K562 (cell line): Measurements from ENCODE around the gene LENEP. TPM values are rescaled to one million over a fixed set of nuclear protein-coding genes. Genes with fewer than 3 reads are reported as not detected.

ENCODE experiments used
- DACH1 ChIP-seq: fragments of 450-650 bp; IDR thresholded peaks from 2 replicates; pipeline ENCODE4 v1.6.1; 2018; ENCODE audit not compliant: partially characterized antibody
- E2F5 ChIP-seq: sonication (generic); formaldehyde crosslinking; IDR thresholded peaks from 2 replicates; pipeline ENCODE4 v1.8.0; 2022; ENCODE audit warnings: mild to moderate bottlenecking, missing genetic modification reagents
- ETV1 ChIP-seq: fragments of 450-650 bp; conservative IDR thresholded peaks from 2 replicates; pipeline ENCODE4 v1.6.1; 2016; ENCODE audit warnings: missing genetic modification characterization, control low read depth, low read depth, missing compliant biosample characterization
- HES1 ChIP-seq: fragments of 450-650 bp; IDR thresholded peaks from 2 replicates; pipeline ENCODE4 v1.6.1; 2016; ENCODE audit warnings: low read depth, mild to moderate bottlenecking, moderate library complexity
- KDM1A ChIP-seq, 2 experiments: fragments of 450-650 bp; IDR thresholded peaks; 2 replicates each; pipeline ENCODE4 v1.6.1; 2016; ENCODE audit warnings: mild to moderate bottlenecking in 2 of 2
- KHSRP ChIP-seq: fragments of 450-650 bp; IDR thresholded peaks from 2 replicates; pipeline ENCODE4 v1.6.1; 2017
- MCM2 ChIP-seq: fragments of 450-650 bp; IDR thresholded peaks from 2 replicates; pipeline ENCODE4 v1.6.1; 2017; ENCODE audit warnings: low read depth, mild to moderate bottlenecking
- MTA1 ChIP-seq: fragments of 450-650 bp; IDR thresholded peaks from 2 replicates; pipeline ENCODE4 v1.6.1; 2017; ENCODE audit warnings: borderline replicate concordance
- PCBP1 ChIP-seq: fragments of 200-400 bp; formaldehyde crosslinking; IDR thresholded peaks from 2 replicates; pipeline ENCODE4 v1.6.1; 2018; ENCODE audit warnings: mild to moderate bottlenecking, low read depth, low read length; ENCODE audit not compliant: poor library complexity, severe bottlenecking
- PML ChIP-seq: IDR thresholded peaks from 2 replicates; pipeline ENCODE4 v1.6.1; 2012; ENCODE audit warnings: low read length, inconsistent platforms
- RB1 ChIP-seq: fragments of 450-650 bp; IDR thresholded peaks from 2 replicates; pipeline ENCODE4 v1.6.1; 2017; ENCODE audit warnings: low read depth, mild to moderate bottlenecking
- SMAD3 ChIP-seq: fragments of 450-650 bp; formaldehyde crosslinking; conservative IDR thresholded peaks from 2 replicates; pipeline ENCODE4 v1.4.0; 2020; ENCODE audit warnings: mild to moderate bottlenecking
- TARDBP ChIP-seq: fragments of 450-650 bp; IDR thresholded peaks from 2 replicates; pipeline ENCODE4 v1.6.1; 2016
- TFE3 ChIP-seq: fragments of 450-650 bp; formaldehyde crosslinking; IDR thresholded peaks from 2 replicates; pipeline ENCODE4 v1.4.0; 2020; ENCODE audit warnings: mild to moderate bottlenecking, mixed read lengths
- ZC3H8 ChIP-seq: fragments of 450-650 bp; IDR thresholded peaks from 2 replicates; pipeline ENCODE4 v1.6.1; 2017
- ZFP30 ChIP-seq: fragments of 250-450 bp; sonication (Bioruptor Pico); IDR thresholded peaks from 2 replicates; pipeline ENCODE4 v1.8.0; 2022; ENCODE audit warnings: moderate library complexity, mild to moderate bottlenecking, inconsistent platforms, borderline replicate concordance
- ZFP91 ChIP-seq: sonication (generic); formaldehyde crosslinking; IDR thresholded peaks from 2 replicates; pipeline ENCODE4 v1.8.0; 2022; ENCODE audit warnings: mild to moderate bottlenecking, missing genetic modification reagents
- ZNF24 ChIP-seq: fragments of 450-650 bp; IDR thresholded peaks from 2 replicates; pipeline ENCODE4 v1.6.1; 2016
- polyA plus RNA-seq, 8 experiments: library from polyadenylated mRNA; depleted of rRNA in 4 of 8; stranded (reverse) in 5 of 8; unstranded in 3 of 8; fragments of >200 nt; fragmentation: Nextera tagmentation in 2 of 8; fragmentation: Illumina TruSeq in 1 of 8; extraction: Ambion mirVana in 2 of 8; extraction: Trizol in 1 of 8; gene quantifications; 2 replicates each; pipeline versions ENCODE4 v1.2.1 to v1.2.3, GENCODE V29; 2011 to 2014; ENCODE audit warnings: inconsistent platforms in 1 of 8, missing spikeins in 1 of 8
- total RNA-seq, 7 experiments: library from RNA; depleted of rRNA in 6 of 7; stranded (reverse); fragments of >200 nt in 6 of 7; fragmentation: Illumina TruSeq in 2 of 7; extraction: Trizol in 2 of 7; gene quantifications; 2 replicates each; pipeline versions ENCODE4 v1.2.1 to v1.2.3, GENCODE V29; 2011 to 2021; ENCODE audit warnings: low replicate concordance in 1 of 7

LENEP gene
- total and polyA plus RNA-seq, 9 of the 15 experiments (the other 6 are each of a cell fraction or from before 2014, with no cell fraction given) = 0.23 to 0.87 (median 0.67) TPM; not detected in 5

GRCh38 chr1:155000726-155001424 lies 7.5 kb downstream of the LENEP start (continued):
- TF ChIP-seq TFE3 (no peak), KDM1A (IDR thresholded peaks at IDR 0.05) (peak in 1 of 2 experiments; percentile 55), ETV1 (tag) (peak; percentile 72), SMAD3 (CRISPR knock-in tag) (no peak), KHSRP (no peak), HES1 (peak; percentile 70), RB1 (peak; percentile 53), ZFP30 (no peak), ZNF24 (0 out of 2 replicates have a peak, but pooled peaks have one; percentile 25), TARDBP (peak; percentile 88), DACH1 (no peak), ZC3H8 (no peak), MTA1 (peak; percentile 87), PCBP1 (peak; percentile 65), ZFP91 (CRISPR knock-in tag) (no peak), PML (peak; percentile 66; the same call in 1 of the 2 replicates), E2F5 (CRISPR knock-in tag) (no peak), MCM2 (no peak)
